GM18907 (cell line): Measurements from ENCODE around the gene FTCD.
"Not testable (repeated sequence)": the region's sequence is repeated elsewhere in the genome, so short reads cannot be mapped to it uniquely, and the experiment has no call there.

Experiments
- ATAC-seq: cut with Tn5 transposase; IDR thresholded peaks from one replicate; pipeline ENCODE4 v1.9.1; 2021; ENCODE audit warnings: mild to moderate bottlenecking, moderate library complexity; ENCODE audit not compliant: unreplicated experiment

FTCD gene

DNA sequence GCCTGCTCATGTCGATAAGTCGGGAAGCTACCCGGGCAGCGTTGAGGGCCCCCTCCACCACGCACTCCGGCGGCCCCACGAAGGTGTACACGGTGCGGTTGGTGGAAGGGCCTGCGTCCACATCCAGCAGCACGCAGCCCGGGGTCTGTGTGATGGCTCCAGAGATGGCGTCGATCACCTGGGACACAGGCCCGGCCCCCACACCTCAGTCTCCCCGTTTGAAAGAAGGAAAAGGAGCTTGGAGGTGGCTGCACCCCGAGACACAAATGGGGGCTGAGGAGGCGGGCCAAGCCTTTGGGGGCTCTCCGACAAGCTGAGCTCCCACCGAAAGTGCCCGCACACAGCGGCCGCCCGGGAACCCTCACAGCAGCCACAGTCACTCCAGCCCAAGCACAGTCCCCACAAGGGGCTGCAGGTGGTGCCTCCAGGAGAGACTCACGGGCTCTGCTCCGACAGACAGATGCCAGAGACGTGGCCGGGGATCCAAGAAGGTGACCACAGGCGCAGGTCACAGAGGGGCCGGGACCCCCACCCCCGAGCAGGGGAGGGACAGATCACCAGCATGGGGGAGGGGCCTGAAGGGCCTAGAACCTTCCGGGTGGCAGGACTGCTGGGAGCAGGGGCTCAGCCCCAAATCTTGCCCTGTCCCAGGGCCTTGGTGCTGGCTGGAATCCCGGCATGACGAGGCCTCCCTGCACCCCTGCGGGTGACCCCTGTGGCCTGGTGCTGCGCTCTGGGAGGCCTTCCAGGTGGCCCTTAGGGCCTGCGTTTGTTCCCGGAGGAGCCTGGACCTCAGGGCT is 1.0 kb downstream of the FTCD start:
- ATAC-seq, result no peak

GRCh38 chr21:46153247-46154154 is 1.9 kb downstream of the FTCD start:
- no peak for ATAC-seq

GRCh38 chr21:46152927-46153246 is 2.5 kb downstream of the FTCD start:
- no peak for ATAC-seq

GRCh38 chr21:46151989-46152926 is 3.1 kb downstream of the FTCD start:
- no peak for ATAC-seq

- ATAC-seq, result no peak
Observed at GRCh38 chr21:46151261-46151988, 4.0 kb downstream of the FTCD start.

- ATAC-seq, result no peak
Observed at GRCh38 chr21:46150491-46151121, 4.8 kb downstream of the FTCD start.

DNA sequence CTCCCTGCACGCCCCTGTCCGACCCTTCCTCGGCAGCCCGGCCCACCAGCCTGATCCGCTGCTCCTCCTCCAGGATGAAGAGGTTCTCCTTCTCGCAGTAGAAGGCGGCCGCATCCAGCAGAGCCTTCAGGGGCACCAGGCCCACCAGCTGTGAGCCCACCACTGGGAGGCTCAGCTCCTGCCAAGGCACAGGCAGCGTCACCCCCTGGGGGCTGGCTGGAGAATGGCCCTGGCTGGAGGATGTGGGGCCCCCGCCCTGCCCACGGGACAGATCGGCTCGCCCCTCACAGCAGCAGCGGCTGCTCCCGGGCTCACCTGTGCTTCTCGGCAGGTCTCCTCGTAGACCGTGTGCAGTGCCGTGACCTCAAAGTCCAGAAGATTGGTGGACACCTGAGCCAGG is 5.3 kb downstream of the FTCD start:
- ATAC-seq, result no peak

- no peak for ATAC-seq
Observed at GRCh38 chr21:46149205-46149901, 6.0 kb downstream of the FTCD start.

- no peak for ATAC-seq
Observed at GRCh38 chr21:46148106-46148505, 7.3 kb downstream of the FTCD start.

DNA sequence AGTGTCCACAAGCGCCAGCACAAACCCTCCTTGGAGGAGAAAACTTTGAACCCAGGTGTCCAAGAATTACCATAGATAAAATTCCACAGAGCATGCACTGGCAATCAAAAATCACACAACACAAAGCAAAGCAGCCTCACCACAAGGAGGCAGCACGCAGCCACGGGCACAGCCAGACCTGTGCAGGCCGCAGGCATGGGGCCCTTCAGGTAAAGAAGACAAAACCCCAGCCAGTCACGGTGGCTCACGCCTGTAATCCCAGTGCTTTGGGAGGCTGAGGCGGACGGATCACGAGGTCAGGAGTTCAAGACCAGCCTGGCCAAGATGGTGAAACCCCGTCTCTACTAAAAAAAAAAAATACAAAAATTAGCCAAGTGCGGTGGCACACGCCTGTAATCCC is 8.0 kb downstream of the FTCD start:
- ATAC-seq, result not testable (repeated sequence)

DNA sequence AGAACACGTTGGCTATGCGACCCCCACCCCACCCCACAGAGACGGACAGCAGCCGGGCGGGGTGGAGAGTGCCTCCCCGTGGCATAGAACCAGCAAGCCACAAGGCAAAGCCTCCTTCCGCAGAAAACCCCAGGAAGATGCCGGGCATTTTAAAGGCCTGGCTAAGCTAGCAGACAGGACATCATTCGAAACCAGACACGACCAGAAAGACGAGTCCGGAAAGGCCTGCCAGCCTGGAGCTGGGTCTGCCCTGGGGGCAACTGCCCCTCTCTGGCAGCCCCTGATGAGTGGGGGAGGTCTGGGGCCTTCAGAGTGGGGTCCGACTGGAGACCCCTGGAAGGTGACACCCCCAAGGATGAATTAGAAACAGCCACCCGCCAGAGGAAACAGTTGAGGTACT is 8.5 kb downstream of the FTCD start:
- ATAC-seq, result no peak

GRCh38 chr21:46145840-46146691 is 9.3 kb downstream of the FTCD start:
- no peak for ATAC-seq

DNA sequence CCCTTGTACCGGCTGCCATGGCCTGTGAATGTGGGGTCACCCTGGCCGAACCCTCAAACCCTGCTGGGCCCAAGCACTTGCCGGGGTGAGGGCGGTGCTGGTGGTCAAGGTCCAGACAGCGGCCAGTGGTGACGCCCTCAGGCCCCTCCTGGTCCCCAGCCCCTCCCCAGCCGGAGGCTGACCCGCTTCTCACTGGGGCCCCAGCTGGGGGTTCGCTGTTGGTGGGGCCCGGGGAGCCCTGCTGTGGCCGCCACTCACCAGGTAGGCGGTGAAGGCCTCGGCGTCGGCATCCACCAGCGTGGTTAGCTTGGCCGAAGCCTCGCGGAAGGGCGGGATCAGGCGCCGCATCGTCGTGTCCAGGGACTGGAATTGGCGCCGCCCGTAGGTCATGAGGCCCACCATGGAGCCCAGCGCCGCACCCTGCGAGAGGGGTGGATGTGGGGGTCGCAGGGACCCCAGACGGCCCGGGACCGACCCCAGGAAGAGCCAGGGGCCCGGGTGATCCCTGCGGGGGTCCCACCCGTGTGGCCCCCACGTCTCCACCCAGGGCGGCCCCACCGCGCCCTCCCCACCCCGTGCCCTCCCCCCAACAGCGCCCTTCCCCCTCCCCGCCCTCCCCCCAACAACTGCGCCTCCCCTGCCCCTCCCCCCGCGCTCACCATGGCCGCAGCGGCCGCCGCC is 10.1 kb downstream of the FTCD start:
- no peak for ATAC-seq

DNA sequence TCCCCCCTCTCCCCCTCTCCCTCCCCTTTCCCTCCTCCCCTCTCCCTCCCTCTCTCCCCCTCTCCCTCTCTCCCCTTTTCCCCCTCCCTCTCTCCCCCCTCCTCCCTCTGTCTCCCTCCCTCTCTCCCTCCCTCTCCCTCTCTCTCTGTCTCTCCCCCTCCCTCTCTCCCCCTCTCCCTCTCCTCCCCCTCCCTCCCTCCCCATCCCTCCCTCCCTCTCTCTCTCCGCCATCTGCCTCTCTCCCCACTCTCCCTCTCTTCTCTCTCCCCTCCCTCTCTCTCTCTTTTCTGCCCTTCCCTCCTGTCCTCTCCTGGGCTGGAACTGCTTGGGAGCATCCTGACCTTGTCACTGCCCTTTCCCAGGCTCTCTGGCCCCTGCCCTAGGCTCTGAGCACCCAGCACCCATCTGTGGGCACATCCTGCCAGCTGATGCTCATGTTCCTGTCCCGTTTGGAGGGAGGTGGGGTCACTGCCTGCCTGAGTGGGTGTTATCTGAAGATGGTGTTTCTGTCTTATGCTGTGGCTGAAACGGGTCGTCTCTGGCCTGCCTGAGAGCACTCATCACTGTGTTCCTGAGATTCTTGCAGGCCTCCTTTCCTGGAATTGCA is 10.8 kb downstream of the FTCD start:
- ATAC-seq, result no peak

- no peak for ATAC-seq
Observed at GRCh38 chr21:46142582-46143473, 12.6 kb downstream of the FTCD start.

- ATAC-seq, result no peak
Observed at GRCh38 chr21:46141767-46142581, 13.4 kb downstream of the FTCD start.
